HL-60 (cell line): Measurements from ENCODE around the gene PERM1.
"Not testable (repeated sequence)": the region's sequence is repeated elsewhere in the genome, so short reads cannot be mapped to it uniquely, and the experiment has no call there.

Source experiments
- DNase-seq, 2 experiments: peaks; one replicate each; pipeline ENCODE4 v3.0.0-alpha.2; 2010 to 2020; ENCODE audit warnings: low read depth in 1 of 2, low spot score in 1 of 2
- H3K27ac ChIP-seq: fragments of 250-450 bp; sonication (Bioruptor Pico); replicated peaks from 2 replicates; pipeline ENCODE4 v1.5.1; 2020; ENCODE audit warnings: mild to moderate bottlenecking, moderate library complexity
- H3K27me3 ChIP-seq: fragments of 250-450 bp; sonication (Bioruptor Pico); 2 replicates; pipeline ENCODE4 v1.5.1; 2021; ENCODE audit warnings: mild to moderate bottlenecking, moderate library complexity; ENCODE audit not compliant: insufficient read depth, poor library complexity, severe bottlenecking
- H3K4me3 ChIP-seq: replicated peaks from 2 replicates; pipeline ENCODE4 v1.5.1; 2011; ENCODE audit warnings: mild to moderate bottlenecking, control low read depth, low read length; ENCODE audit not compliant: insufficient read depth
- GABPA ChIP-seq: IDR thresholded peaks from 2 replicates; pipeline ENCODE4 v1.6.1; 2012; ENCODE audit warnings: low read depth
- POLR2AphosphoS5 ChIP-seq: IDR thresholded peaks from 2 replicates; pipeline ENCODE4 v1.6.1; 2012; ENCODE audit warnings: low read depth
- SPI1 ChIP-seq: IDR thresholded peaks from 2 replicates; pipeline ENCODE4 v1.6.1; 2012; ENCODE audit warnings: low read depth, mild to moderate bottlenecking, borderline replicate concordance
- TF ChIP-seq, protein P1 (sequence below): IDR thresholded peaks from one replicate; pipeline ENCODE4 v1.5.1; 2011; ENCODE audit warnings: low read length, control low read depth, inconsistent platforms; ENCODE audit not compliant: insufficient read depth
- TF ChIP-seq, protein P2 (sequence below): IDR thresholded peaks from 2 replicates; pipeline ENCODE4 v1.6.1; 2012; ENCODE audit warnings: low read depth; ENCODE audit not compliant: insufficient replicate concordance

The PERM1 gene

DNA sequence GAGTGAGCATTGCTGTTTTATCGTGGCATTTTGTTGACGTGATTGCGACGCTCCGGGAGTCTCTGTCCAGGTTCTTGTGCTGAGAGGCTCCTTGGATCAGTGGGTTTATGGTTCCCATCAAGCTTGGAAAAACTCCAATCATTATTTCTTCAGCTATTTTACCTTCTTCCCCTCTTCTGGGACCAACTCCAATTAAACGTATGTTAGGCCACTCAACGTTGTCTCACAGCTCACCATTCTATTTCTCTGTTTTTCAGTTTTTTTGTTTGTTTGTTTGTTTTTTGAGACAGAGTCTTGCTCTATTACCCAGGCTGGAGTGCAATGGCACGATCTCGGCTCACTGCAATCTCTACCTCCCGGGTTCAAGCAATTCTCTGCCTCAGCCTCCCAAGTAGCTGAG is 10.0 kb upstream of the PERM1 start:
- peaks cover 18% of the 10 kb centered on the region for H3K27me3 ChIP-seq
- no peak overlapping the region for H3K4me3 ChIP-seq
- no peak overlapping the region for H3K27ac ChIP-seq
- no peak for DNase-seq
- TF ChIP-seq SPI1, result no peak
- TF ChIP-seq POLR2AphosphoS5, result no peak
- TF ChIP-seq GABPA, result no peak
- TF ChIP-seq, protein P1, sequence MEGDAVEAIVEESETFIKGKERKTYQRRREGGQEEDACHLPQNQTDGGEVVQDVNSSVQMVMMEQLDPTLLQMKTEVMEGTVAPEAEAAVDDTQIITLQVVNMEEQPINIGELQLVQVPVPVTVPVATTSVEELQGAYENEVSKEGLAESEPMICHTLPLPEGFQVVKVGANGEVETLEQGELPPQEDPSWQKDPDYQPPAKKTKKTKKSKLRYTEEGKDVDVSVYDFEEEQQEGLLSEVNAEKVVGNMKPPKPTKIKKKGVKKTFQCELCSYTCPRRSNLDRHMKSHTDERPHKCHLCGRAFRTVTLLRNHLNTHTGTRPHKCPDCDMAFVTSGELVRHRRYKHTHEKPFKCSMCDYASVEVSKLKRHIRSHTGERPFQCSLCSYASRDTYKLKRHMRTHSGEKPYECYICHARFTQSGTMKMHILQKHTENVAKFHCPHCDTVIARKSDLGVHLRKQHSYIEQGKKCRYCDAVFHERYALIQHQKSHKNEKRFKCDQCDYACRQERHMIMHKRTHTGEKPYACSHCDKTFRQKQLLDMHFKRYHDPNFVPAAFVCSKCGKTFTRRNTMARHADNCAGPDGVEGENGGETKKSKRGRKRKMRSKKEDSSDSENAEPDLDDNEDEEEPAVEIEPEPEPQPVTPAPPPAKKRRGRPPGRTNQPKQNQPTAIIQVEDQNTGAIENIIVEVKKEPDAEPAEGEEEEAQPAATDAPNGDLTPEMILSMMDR, result no peak

DNA sequence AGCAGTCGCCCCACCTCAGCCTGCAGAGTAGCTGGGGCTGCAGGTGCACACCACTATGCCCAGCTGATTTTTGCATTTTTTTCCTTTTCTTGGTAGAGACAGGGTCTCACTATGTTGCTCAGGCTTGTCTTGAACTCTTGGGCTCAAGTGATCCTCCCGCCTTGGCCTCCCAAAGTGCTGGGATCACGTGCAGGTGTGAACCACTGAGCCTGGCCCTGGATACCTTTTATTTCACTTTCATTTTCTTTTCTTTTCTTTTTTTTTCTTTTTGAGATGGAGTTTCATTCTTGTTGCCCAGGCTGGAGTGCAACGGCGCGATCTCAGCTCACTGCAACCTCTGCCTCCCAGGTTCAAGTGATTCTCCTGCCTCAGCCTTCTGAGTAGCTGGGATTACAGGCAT is 9.4 kb upstream of the PERM1 start:
- H3K27me3 ChIP-seq, result peaks cover 16% of the 10 kb centered on the region
- not testable (repeated sequence) for H3K27ac ChIP-seq, H3K4me3 ChIP-seq, DNase-seq

DNA sequence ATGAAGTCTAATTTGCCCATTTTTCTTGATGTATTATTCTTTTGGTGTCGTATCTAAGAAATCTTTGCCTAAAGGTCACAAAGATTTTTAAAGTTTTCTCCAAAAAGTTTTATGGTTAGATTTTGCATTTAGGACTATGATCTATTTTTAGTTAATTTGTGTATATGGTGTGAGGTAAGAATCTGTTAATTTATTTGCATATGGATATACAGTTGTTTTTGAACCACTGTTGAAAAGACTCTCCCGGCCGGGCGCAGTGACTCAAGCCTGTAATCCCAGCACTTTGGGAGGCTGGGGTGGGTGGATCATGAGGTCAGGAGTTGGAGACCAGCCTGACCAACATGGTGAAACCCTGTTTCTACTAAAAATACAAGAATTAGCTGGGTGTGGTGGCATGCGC is 6.2 kb upstream of the PERM1 start:
- peaks cover 17% of the 10 kb centered on the region for H3K27me3 ChIP-seq
- not testable (repeated sequence) for H3K4me3 ChIP-seq, DNase-seq, H3K27ac ChIP-seq

DNA sequence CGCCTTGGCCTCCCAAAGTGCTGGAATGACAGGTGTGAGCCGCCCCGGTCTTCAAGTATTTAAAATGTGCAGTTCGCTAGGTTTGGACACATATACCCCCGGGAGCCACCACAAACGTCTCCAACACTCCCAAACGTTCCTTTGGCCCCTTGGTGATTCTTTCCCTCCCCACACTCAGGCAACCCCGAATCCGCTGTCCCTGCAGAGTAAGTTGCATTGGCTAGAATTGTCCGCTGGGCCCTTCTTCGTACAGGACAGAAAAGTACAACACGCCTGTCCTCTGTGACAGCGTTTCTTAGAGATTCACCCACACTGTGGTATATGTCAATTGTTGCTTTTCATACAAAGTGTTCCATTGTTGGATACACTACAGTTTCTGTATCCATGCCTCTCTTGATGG is 3.2 kb upstream of the PERM1 start:
- peaks cover 34% of the 10 kb centered on the region for H3K27me3 ChIP-seq
- H3K4me3 ChIP-seq, result no peak overlapping the region
- no peak for DNase-seq
- H3K27ac ChIP-seq, result no peak overlapping the region
- TF ChIP-seq SPI1 (no peak), POLR2AphosphoS5 (no peak), GABPA (no peak)

DNA sequence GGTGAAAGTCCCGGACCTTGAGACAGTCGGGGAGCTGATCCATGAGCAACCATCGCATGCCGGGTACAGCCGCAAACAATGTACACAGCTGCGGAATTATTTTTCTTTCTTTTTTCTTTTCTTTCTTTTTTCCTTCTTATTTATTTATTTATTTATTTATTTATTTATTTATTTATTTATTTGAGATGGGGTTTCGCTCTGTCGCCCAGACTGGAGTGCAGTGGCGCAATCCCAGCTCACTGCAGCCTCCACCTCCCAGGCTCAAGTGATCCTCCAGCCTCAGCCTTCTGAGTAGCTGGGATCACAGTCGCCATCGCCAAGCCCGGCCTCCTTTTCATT is 2.6 kb upstream of the PERM1 start:
- H3K27ac ChIP-seq, result no peak overlapping the region
- no peak overlapping the region for H3K4me3 ChIP-seq
- H3K27me3 ChIP-seq, result peaks cover 31% of the 10 kb centered on the region
- TF ChIP-seq, protein P1, result no peak
- TF ChIP-seq SPI1 (no peak), POLR2AphosphoS5 (no peak), GABPA (no peak)
- TF ChIP-seq, protein P2, sequence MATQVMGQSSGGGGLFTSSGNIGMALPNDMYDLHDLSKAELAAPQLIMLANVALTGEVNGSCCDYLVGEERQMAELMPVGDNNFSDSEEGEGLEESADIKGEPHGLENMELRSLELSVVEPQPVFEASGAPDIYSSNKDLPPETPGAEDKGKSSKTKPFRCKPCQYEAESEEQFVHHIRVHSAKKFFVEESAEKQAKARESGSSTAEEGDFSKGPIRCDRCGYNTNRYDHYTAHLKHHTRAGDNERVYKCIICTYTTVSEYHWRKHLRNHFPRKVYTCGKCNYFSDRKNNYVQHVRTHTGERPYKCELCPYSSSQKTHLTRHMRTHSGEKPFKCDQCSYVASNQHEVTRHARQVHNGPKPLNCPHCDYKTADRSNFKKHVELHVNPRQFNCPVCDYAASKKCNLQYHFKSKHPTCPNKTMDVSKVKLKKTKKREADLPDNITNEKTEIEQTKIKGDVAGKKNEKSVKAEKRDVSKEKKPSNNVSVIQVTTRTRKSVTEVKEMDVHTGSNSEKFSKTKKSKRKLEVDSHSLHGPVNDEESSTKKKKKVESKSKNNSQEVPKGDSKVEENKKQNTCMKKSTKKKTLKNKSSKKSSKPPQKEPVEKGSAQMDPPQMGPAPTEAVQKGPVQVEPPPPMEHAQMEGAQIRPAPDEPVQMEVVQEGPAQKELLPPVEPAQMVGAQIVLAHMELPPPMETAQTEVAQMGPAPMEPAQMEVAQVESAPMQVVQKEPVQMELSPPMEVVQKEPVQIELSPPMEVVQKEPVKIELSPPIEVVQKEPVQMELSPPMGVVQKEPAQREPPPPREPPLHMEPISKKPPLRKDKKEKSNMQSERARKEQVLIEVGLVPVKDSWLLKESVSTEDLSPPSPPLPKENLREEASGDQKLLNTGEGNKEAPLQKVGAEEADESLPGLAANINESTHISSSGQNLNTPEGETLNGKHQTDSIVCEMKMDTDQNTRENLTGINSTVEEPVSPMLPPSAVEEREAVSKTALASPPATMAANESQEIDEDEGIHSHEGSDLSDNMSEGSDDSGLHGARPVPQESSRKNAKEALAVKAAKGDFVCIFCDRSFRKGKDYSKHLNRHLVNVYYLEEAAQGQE, result no peak
- DNase-seq, result no peak

DNA sequence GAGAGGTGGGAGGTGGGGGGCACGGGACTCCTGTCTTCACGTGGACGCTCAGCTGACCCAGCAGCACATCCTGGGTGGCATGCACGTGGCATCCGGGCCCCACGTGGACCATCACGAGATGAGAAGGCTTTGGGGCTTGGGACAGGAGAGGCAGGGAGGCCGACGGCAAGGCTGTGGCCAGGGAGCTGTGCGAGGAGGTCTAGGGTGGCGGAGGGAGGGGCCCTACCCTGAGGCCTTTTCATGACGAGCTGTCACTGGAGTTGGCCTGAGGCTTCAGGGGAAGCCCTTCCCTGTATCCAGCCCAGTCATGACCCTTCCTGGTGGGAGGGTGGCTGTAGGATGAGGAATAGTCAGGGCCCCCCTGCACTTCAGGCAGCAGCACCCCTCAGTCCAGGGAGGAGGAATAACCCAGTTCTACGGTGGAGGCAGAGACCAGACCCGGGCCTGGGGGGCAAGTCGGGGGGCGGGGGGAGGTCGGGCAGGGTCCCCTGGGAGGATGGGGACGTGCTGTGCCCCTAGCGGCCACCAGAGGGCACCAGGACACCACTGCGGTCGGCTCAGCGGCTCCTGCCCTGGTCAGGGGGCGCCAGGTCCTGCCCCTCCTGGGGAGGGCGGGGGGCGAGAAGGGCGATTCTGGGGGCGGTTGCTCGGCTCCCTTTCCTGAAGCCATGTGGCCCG is 2.0 kb upstream of the PERM1 start:
- H3K4me3 ChIP-seq, result no peak overlapping the region
- H3K27me3 ChIP-seq, result peaks cover 34% of the 10 kb centered on the region
- DNase-seq, result no peak
- H3K27ac ChIP-seq, result no peak overlapping the region
- no peak for TF ChIP-seq POLR2AphosphoS5
- TF ChIP-seq, protein P1, result peak; percentile 37
